ENCODE data around the gene BTBD9. TPM values are rescaled to one million over a fixed set of nuclear protein-coding genes. Genes with fewer than 3 reads are reported as not detected.
A peak's percentile ranks its signal among the peaks of the same experiment; 100 is the strongest.

The BTBD9 gene
- 9.7 TPM for total RNA-seq

GRCh38 chr6:38639498-38640215 lies at the start of gene BTBD9:
Gene BTBD9 (minus strand): TSS chr6:38639929.
- peak; percentile 85 to 87 (median 87) for DNase-seq (ENCODE audit: low read depth in 2 of 3, low spot score in 2 of 3)

GRCh38 chr6:38688579-38689087 lies 48.9 kb upstream of the BTBD9 start:
- peak in 2 of 3 donors; percentile 26 to 62 for DNase-seq (ENCODE audit: low read depth in 2 of 3, low spot score in 2 of 3)

- no peak for DNase-seq (ENCODE audit: low read depth in 2 of 3, low spot score in 2 of 3)
These were observed 47.8 kb upstream of the BTBD9 start for GRCh38 chr6:38687549-38687948.

- no peak for DNase-seq (ENCODE audit: low read depth in 2 of 3, low spot score in 2 of 3)
These were observed 47.3 kb upstream of the BTBD9 start for GRCh38 chr6:38687043-38687353.

- DNase-seq (ENCODE audit: low read depth in 2 of 3, low spot score in 2 of 3): no peak
These were observed 46.7 kb upstream of the BTBD9 start for GRCh38 chr6:38686270-38687042.

- DNase-seq (ENCODE audit: low read depth in 2 of 3, low spot score in 2 of 3): no peak
These were observed 45.2 kb upstream of the BTBD9 start for GRCh38 chr6:38684904-38685303.

- no peak for DNase-seq (ENCODE audit: low read depth in 2 of 3, low spot score in 2 of 3)
These were observed 44.5 kb upstream of the BTBD9 start for GRCh38 chr6:38684237-38684636.

- DNase-seq (ENCODE audit: low read depth in 2 of 3, low spot score in 2 of 3): no peak
These were observed 42.1 kb upstream of the BTBD9 start for GRCh38 chr6:38681850-38682249.

- no peak for DNase-seq (ENCODE audit: low read depth in 2 of 3, low spot score in 2 of 3)
These were observed 39.9 kb upstream of the BTBD9 start for GRCh38 chr6:38679668-38680067.

GRCh38 chr6:38678178-38678760 lies 38.5 kb upstream of the BTBD9 start:
- no peak for DNase-seq (ENCODE audit: low read depth in 2 of 3, low spot score in 2 of 3)

GRCh38 chr6:38676974-38677544 lies 37.3 kb upstream of the BTBD9 start:
- no peak for DNase-seq (ENCODE audit: low read depth in 2 of 3, low spot score in 2 of 3)

- no peak for DNase-seq (ENCODE audit: low read depth in 2 of 3, low spot score in 2 of 3)
These were observed 36.7 kb upstream of the BTBD9 start for GRCh38 chr6:38676236-38676973.

- peak in 2 of 3 donors; percentile 47 to 61 for DNase-seq (ENCODE audit: low read depth in 2 of 3, low spot score in 2 of 3)
These were observed 33.9 kb upstream of the BTBD9 start for GRCh38 chr6:38673397-38674165.

GRCh38 chr6:38671885-38672467 lies 32.2 kb upstream of the BTBD9 start:
- peak; percentile 10 to 60 (median 36) for DNase-seq (ENCODE audit: low read depth in 2 of 3, low spot score in 2 of 3)

- DNase-seq (ENCODE audit: low read depth in 2 of 3, low spot score in 2 of 3): no peak
These were observed 18.9 kb upstream of the BTBD9 start for GRCh38 chr6:38658418-38659167.

GRCh38 chr6:38656896-38657295 lies 17.2 kb upstream of the BTBD9 start:
- no peak for DNase-seq (ENCODE audit: low read depth in 2 of 3, low spot score in 2 of 3)

GRCh38 chr6:38654263-38654662 lies 14.5 kb upstream of the BTBD9 start:
- DNase-seq (ENCODE audit: low read depth in 2 of 3, low spot score in 2 of 3): no peak

GRCh38 chr6:38651121-38651784 lies 11.5 kb upstream of the BTBD9 start:
- no peak for DNase-seq (ENCODE audit: low read depth in 2 of 3, low spot score in 2 of 3)

Data from hematopoietic multipotent progenitor cell (in vitro differentiated cells).